HepG2 (cell line): ENCODE measurements around the gene SPOP. TPM values are rescaled to one million over a fixed set of nuclear protein-coding genes. Genes with fewer than 3 reads are reported as not detected.

Experiments
- ATAC-seq: fragments of 200-7000 bp; cut with Tn5 transposase; 3 replicates; pipeline ENCODE4 v1.9.1; 2020; ENCODE audit warnings: mild to moderate bottlenecking, moderate library complexity
- BruUV-seq: library from RNA; stranded (reverse); fragments of 400-500 nt; replicated peaks from 2 replicates; lab custom pipeline; 2021; lab: Mats Ljungman, UMichigan
- CTCF ChIA-PET: fragments of 300-600 bp; formaldehyde crosslinking; extraction: SDS; loops from one replicate; lab custom pipeline; 2021; ENCODE audit warnings: low total read pairs, inconsistent platforms, low intra/inter-chr PET ratio; lab: Yijun Ruan, JAX
- POLR2A ChIA-PET: fragments of 350-600 bp; sonication (Branson Sonifier 250); formaldehyde crosslinking; loops from one replicate; lab custom pipeline; 2020; ENCODE audit warnings: antibody characterized with exemption, inconsistent platforms; lab: Yijun Ruan, JAX
- DNase-seq: peaks from one replicate; pipeline ENCODE4 v3.0.0-alpha.2; 2015; ENCODE audit warnings: low spot score
- FAIRE-seq: peaks from 3 replicates; lab custom pipeline; 2011; peaks lifted over from hg19 to GRCh38; lab: Jason Lieb, UNC
- H2AFZ ChIP-seq: one replicate; pipeline ENCODE4 v1.6.1; 2011; ENCODE audit warnings: low read length, inconsistent platforms
- H3K27ac ChIP-seq: fragments of 300-600 bp; 3 replicates; pipeline ENCODE4 v1.8.0; 2011; ENCODE audit warnings: mixed run types, mild to moderate bottlenecking, mixed read lengths, low read length, inconsistent platforms; ENCODE audit not compliant: insufficient read depth; ENCODE audit errors: extremely low read length
- H3K27me3 ChIP-seq, 2 experiments: fragments of 200-600 bp in 1 of 2; 2 replicates in 1 of 2; 3 replicates in 1 of 2; pipeline versions ENCODE4 v1.6.0 to v1.8.0; 2011; ENCODE audit warnings: low read length in 2 of 2, mild to moderate bottlenecking in 2 of 2, moderate library complexity in 2 of 2, inconsistent platforms in 1 of 2; ENCODE audit not compliant: insufficient read depth in 2 of 2, control insufficient read depth in 1 of 2
- H3K36me3 ChIP-seq, 2 experiments: fragments of 200-600 bp in 1 of 2; replicated peaks in 1 of 2; 2 replicates in 1 of 2; 3 replicates in 1 of 2; pipeline versions ENCODE4 v1.5.1 to v1.8.0; 2011; ENCODE audit warnings: low read length in 2 of 2, inconsistent platforms in 1 of 2; ENCODE audit not compliant: insufficient read depth in 2 of 2, control insufficient read depth in 1 of 2
- H3K4me1 ChIP-seq: 2 replicates; pipeline ENCODE4 v1.5.1; 2012; ENCODE audit warnings: low read length, inconsistent platforms; ENCODE audit not compliant: insufficient read depth
- H3K4me2 ChIP-seq: 2 replicates; pipeline ENCODE4 v1.6.0; 2011; ENCODE audit warnings: low read depth, low read length, inconsistent platforms
- H3K4me3 ChIP-seq, 3 experiments: fragments of 200-600 bp in 1 of 3; sonication (generic), shearing (Covaris generic) in 1 of 3; replicated peaks in 1 of 3; 2 replicates each; pipeline ENCODE4 v1.5.1; 2011 to 2016; ENCODE audit warnings: low read length in 3 of 3, inconsistent platforms in 2 of 3, low read depth in 2 of 3, mild to moderate bottlenecking in 2 of 3, control low read depth in 1 of 3, mixed read lengths in 1 of 3; ENCODE audit not compliant: insufficient read depth in 1 of 3
- H3K79me2 ChIP-seq: one replicate; pipeline ENCODE4 v1.6.1; 2011; ENCODE audit warnings: low read length, inconsistent platforms; ENCODE audit not compliant: insufficient read depth
- H3K9ac ChIP-seq: 2 replicates; pipeline ENCODE4 v1.6.0; 2011; ENCODE audit warnings: mild to moderate bottlenecking, low read depth, low read length, inconsistent platforms; ENCODE audit not compliant: insufficient read depth
- H3K9me3 ChIP-seq: 2 replicates; pipeline ENCODE4 v1.5.1; 2012; ENCODE audit warnings: mild to moderate bottlenecking, low read length
- H4K20me1 ChIP-seq: 2 replicates; pipeline ENCODE4 v1.6.0; 2011; ENCODE audit warnings: inconsistent platforms, mild to moderate bottlenecking, low read length, moderate library complexity; ENCODE audit not compliant: insufficient read depth
- AFF4 ChIP-seq: sonication (generic); formaldehyde crosslinking; IDR thresholded peaks from 2 replicates; pipeline ENCODE4 v1.4.0; 2020; ENCODE audit warnings: missing genetic modification reagents
- BCLAF1 ChIP-seq: fragments of 450-650 bp; IDR thresholded peaks from 2 replicates; pipeline ENCODE4 v1.6.1; 2017; ENCODE audit warnings: mild to moderate bottlenecking
- MLX ChIP-seq: IDR thresholded peaks from 2 replicates; pipeline ENCODE4 v1.6.1; 2016
- MTA1 ChIP-seq: sonication (generic); formaldehyde crosslinking; IDR thresholded peaks from 2 replicates; pipeline ENCODE4 v1.4.0; 2020; ENCODE audit warnings: missing genetic modification reagents, mild to moderate bottlenecking, borderline replicate concordance
- NR2F1 ChIP-seq, 2 experiments: fragments of 450-650 bp in 1 of 2; formaldehyde crosslinking in 1 of 2; IDR thresholded peaks; 2 replicates each; pipeline versions ENCODE4 v1.5.0 to v1.6.1; 2016 to 2020; ENCODE audit warnings: mild to moderate bottlenecking in 1 of 2, missing compliant biosample characterization in 1 of 2, missing genetic modification reagents in 1 of 2, moderate library complexity in 1 of 2
- RAD51 ChIP-seq: fragments of 450-650 bp; IDR thresholded peaks from 2 replicates; pipeline ENCODE4 v1.6.1; 2016; ENCODE audit warnings: borderline replicate concordance
- SRSF9 ChIP-seq: fragments of 200-400 bp; formaldehyde crosslinking; IDR thresholded peaks from 2 replicates; pipeline ENCODE4 v1.6.1; 2018; ENCODE audit warnings: borderline replicate concordance, mild to moderate bottlenecking, low read depth, low read length; ENCODE audit not compliant: insufficient read depth, poor library complexity, severe bottlenecking
- ZNF138 ChIP-seq: sonication (generic); formaldehyde crosslinking; IDR thresholded peaks from 2 replicates; pipeline ENCODE4 v1.5.0; 2020; ENCODE audit warnings: mild to moderate bottlenecking, low read depth, missing genetic modification reagents
- WGBS: methylation state at CpG from one replicate; pipeline ENCODE4 v1.1.6; 2017; ENCODE audit warnings: low lambda C conversion rate; 5-methylcytosine and 5-hydroxymethylcytosine counted together
- in situ Hi-C: cut with HindIII; loops from 2 replicates; pipeline ENCODE4 v1.10.0; 2017; ENCODE audit warnings: low pct_unique_long_range_greater_than_20kb; ENCODE audit not compliant: extremely low pct_ligation_motif_present
- intact Hi-C: fragments of 100-400 bp; cut with micrococcal nuclease; formaldehyde crosslinking; loops from one replicate; pipeline ENCODE4 v1.10.0; 2022; ENCODE audit not compliant: unreplicated experiment
- polyA plus RNA-seq, 8 experiments: library from polyadenylated mRNA; depleted of rRNA in 3 of 8; stranded (reverse) in 7 of 8; unstranded in 1 of 8; fragments of >200 nt; fragmentation: Illumina TruSeq in 4 of 8; extraction: Trizol in 4 of 8; gene quantifications; 2 replicates each; pipeline versions ENCODE4 v1.2.1 to v1.2.3, GENCODE V29; 2011 to 2016; ENCODE audit warnings: low read depth in 4 of 8, missing spikeins in 1 of 8, mixed read lengths in 1 of 8; ENCODE audit not compliant: insufficient read depth in 1 of 8
- total RNA-seq, 5 experiments: library from RNA; depleted of rRNA; stranded (reverse); fragments of >200 nt; fragmentation: Illumina TruSeq; extraction: Trizol; gene quantifications; 2 replicates each; pipeline ENCODE4 v1.2.3, GENCODE V29; 2016; ENCODE audit warnings: low read depth in 1 of 5

SPOP gene
- total and polyA plus RNA-seq, 2 of the 13 experiments (the other 11 are each of a cell fraction or from before 2014, with no cell fraction given): 52.8 to 60.8 TPM

- no peak overlapping the region for H3K4me2 ChIP-seq
- H3K9me3 ChIP-seq: no peaks in the 10 kb centered on the region
- no peaks in the 10 kb centered on the region for H3K36me3 ChIP-seq
- peaks cover 2 to 15% of the 10 kb centered on the region in 2 experiments; a peak in 3 of 5 replicates for H3K27me3 ChIP-seq
- no peak overlapping the region for H3K4me3 ChIP-seq
- in situ Hi-C loops (no loop called here), intact Hi-C loops (no loop called here)
- H3K4me1 ChIP-seq: no peaks in the 10 kb centered on the region
- 70% methylated on average over 4 of the region's 4 CpGs for WGBS
- ATAC-seq (no peak), DNase-seq (no peak), FAIRE-seq (no peak)
- no peak overlapping the region for H2AFZ ChIP-seq
- POLR2A ChIA-PET: no interaction called here
- H3K9ac ChIP-seq: no peak overlapping the region
- BruUV-seq: no TSS peak
- H4K20me1 ChIP-seq: no peaks in the 10 kb centered on the region
- CTCF ChIA-PET: no interaction called here
- TF ChIP-seq ZNF138 (no peak), RAD51 (peak; percentile 28; the same call in 1 of the 2 replicates), MTA1 (no peak)
- TF ChIP-seq, all 625 proteins: peak for 1
- Histone ChIP-seq H3K79me2 (no peaks in the 10 kb centered on the region), H3K27ac (no peak overlapping the region)
Measured at GRCh38 chr17:49583889-49584288, 94.0 kb downstream of the SPOP start.

GRCh38 chr17:49583226-49583625 lies 94.7 kb downstream of the SPOP start:
- Histone ChIP-seq H2AFZ (no peak overlapping the region), H3K36me3 (no peaks in the 10 kb centered on the region), H3K4me2 (no peak overlapping the region), H3K27ac (no peak overlapping the region), H4K20me1 (no peaks in the 10 kb centered on the region), H3K79me2 (no peaks in the 10 kb centered on the region), H3K9me3 (no peaks in the 10 kb centered on the region), H3K27me3 (peaks cover 2 to 20% of the 10 kb centered on the region in 2 experiments; a peak in 4 of 5 replicates), H3K9ac (no peak overlapping the region), H3K4me1 (no peaks in the 10 kb centered on the region), H3K4me3 (no peak overlapping the region)
- no peak for DNase-seq
- ChIA-PET CTCF (no interaction called here), POLR2A (no interaction called here)
- no peak for ATAC-seq
- intact Hi-C loops (no loop called here), in situ Hi-C loops (no loop called here)
- no peak for FAIRE-seq
- 67% methylated on average over 5 of the region's 5 CpGs for WGBS
- no peak for TF ChIP-seq BCLAF1
- no peak for TF ChIP-seq AFF4 (CRISPR knock-in tag)
- no peak for TF ChIP-seq NR2F1 (CRISPR knock-in tag; IDR thresholded peaks at IDR 0.05)
- no peak for TF ChIP-seq MLX (CRISPR knock-in tag)
- TF ChIP-seq SRSF9: no peak
- no TSS peak for BruUV-seq
